ENCODE data around the gene SRP68.
A peak's percentile ranks its signal among the peaks of the same experiment; 100 is the strongest.

Gene SRP68

DNA sequence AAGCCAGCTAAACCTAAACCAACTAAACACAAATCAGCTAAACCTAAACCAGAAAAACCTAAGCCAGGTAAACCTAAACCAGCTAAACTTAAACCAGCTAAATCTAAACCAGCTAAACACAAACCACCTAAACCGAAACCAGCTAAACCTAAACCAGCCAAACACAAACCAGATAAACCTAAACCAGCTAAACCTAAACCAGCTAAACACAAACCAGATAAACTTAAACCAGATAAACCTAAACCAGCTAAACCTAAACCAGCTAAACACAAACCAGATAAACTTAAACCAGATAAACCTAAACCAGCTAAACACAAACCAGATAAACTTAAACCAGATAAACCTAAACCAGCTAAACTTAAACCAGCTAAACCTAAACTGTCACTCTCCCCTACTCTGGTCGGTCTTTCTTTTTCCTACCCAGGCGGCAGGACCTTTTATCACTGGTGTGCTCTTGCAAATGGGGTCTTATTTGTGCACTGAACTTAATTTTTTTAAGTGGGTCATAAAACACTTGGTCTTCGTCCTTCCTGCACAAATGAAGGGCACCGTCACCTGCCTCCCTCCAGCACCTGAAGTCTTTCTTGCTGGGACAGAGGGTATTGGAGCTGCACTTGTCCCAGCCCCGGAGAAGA is 52.4 kb downstream of the SRP68 start:
- DNase-seq (ENCODE audit: low spot score) (no peak), FAIRE-seq (no peak)

GRCh38 chr17:76018801-76019200 is 53.5 kb downstream of the SRP68 start:
- DNase-seq (ENCODE audit: low spot score) (no peak), FAIRE-seq (no peak)

GRCh38 chr17:76018340-76018680 is 54.0 kb downstream of the SRP68 start:
- FAIRE-seq: no peak
- no peak for DNase-seq (ENCODE audit: low spot score)

DNA sequence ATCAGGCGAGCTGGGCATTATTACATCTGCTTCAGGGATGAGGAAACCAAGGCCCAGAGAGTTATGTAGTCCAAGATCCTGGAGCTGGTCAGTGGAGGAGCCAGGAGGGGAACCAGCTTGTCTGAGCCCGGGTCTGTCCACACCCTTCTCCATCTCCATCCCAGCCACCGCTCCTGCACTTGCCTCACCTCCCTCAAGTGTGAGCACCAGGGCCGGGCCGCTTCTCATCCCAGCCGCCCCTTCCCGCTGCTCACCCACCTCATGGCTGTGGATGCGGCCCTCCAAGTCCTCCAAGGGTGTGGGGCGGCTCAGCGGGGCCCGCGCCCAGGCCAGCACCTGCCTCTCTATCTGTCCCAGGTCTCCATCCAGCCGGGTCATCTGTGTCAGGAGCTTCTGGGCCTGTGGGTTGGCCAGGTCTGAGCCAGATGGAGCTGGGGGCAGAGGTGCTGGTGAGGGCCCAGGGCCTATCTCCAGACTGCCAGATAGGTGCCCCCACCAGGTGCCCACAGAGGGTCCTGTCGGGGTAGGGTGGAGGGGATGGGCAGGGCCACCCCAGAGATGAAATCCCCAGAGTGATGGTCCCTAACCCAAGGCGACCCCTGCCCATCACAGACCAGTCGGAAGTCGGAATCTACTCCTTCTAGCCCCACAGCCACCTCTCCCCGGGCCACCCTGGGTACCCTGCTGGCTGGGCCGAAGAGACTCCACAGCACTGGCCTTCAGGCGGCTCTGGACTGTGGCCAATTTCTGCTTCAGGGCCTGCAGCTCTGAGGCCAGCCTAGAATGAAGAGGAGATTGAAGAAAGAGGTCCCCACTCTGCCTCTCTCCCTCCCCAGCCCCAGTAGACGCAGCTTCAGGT is 54.6 kb downstream of the SRP68 start:
- FAIRE-seq (no peak), DNase-seq (ENCODE audit: low spot score) (no peak)

DNA sequence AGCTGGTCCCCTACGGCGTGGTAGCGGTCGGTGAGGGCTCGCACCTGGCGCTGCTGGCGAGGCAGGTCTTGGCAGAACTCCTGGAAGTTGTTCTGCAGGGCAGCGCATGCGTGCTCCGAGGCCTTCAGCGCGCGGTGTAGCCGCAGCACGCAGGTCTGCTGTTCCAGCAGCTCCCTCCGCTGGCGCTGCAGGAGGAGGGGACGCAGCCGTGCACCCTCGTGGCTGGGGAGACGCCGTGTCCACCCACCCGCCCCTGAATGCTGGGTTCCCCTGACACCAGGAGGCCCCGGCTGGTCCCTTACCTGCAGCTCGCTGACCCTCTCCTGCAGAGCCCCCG is 57.4 kb downstream of the SRP68 start:
- no peak for FAIRE-seq
- no peak for DNase-seq (ENCODE audit: low spot score)

DNA sequence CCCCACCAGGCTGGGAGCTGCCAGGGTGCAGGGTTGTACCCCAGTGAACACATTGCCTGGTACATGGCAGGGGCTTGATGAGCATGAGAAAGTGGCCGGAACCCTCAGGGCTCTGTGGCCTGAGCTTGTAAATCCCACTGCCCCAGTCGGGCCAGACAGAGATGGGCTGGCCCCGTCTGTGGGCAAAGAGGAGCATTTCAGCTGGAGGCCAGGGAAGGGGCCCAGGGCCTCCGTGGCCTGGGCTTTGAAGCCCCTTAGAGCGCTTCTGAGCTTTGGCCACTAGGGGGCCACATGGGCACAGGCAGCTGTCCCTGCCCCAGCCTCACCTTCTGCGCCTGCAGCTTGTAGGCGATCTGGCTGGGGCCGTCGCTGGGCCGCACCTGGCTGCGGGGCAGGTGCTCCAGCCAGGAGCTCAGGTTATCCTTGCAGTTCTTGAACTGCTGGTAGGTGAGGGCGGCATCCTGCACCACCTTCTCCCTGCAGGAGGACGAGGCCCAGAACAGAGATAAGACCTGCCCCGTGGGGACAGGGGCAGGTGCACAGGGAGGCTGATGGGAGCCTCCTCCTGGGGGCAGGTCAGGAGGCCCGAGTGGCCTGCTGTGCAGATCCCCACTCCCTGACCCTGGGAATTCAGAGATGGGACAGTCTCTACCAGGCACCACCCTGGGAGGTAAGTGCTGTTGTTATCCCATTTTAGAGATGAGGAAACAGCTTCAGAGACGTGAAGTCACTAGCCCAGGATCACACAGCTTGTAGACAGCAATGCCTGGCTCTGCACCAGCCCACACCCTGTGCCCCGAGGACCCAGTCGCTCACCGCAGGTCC is 58.0 kb downstream of the SRP68 start:
- DNase-seq (ENCODE audit: low spot score): peak; percentile 23
- no peak for FAIRE-seq

GRCh38 chr17:76013377-76013932 is 58.9 kb downstream of the SRP68 start:
- no peak for FAIRE-seq

DNA sequence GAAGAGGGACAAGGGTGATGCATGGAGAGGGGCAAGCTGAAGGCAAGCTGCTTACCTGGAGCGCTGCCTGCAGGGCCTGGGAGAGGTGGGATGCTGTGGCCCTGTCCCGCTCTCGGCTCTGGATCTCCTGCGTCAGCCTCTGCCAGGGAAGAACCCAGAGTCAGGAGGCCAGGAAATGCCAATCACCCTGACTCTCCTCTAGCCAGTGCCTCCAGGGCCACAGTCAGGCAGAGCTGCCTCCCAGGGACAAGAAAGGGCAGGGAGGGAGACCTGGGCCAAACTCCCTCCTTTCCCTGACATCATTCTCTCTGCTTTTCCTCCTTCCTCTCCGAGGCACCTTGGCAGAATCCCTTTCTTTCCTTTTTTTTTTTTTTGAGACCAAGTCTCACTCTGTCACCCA is 60.4 kb downstream of the SRP68 start:
- no peak for DNase-seq (ENCODE audit: low spot score)
- FAIRE-seq: no peak

More at GRCh38 chr17:76013377-76013932, 58.9 kb downstream of the SRP68 start:
- DNase-seq (ENCODE audit: low spot score): no peak

GRCh38 chr17:76009969-76010661 is 62.2 kb downstream of the SRP68 start:
- DNase-seq (ENCODE audit: low spot score) (no peak), FAIRE-seq (no peak)

- no peak for FAIRE-seq
- no peak for DNase-seq (ENCODE audit: low spot score)
These were observed 62.9 kb downstream of the SRP68 start for GRCh38 chr17:76009447-76009846.

- no peak for DNase-seq (ENCODE audit: low spot score)
- no peak for FAIRE-seq
These were observed 63.5 kb downstream of the SRP68 start for GRCh38 chr17:76008630-76009425.

DNA sequence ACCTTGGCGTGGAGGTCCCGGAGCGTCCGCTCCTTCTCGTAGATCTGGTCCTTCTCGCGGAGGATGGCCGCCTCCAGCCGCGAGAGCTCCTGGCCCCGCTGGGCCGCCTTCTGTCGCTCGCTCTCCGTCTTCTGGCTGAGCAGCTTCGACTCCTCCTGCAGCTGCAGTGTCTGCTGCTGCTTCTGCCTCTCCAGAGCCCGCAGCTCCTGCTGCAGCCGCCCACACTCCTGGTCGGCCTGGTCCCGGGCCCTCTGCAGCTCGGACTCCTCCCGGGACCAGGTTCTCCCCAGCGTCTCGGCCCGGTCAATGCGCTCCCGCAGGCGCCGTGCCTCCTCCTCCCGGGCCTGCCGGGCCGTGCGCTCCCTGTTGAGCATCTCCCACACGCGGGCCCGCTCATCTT is 64.1 kb downstream of the SRP68 start:
- DNase-seq (ENCODE audit: low spot score): no peak
- no peak for FAIRE-seq

GRCh38 chr17:76007850-76008165 is 64.5 kb downstream of the SRP68 start:
- DNase-seq (ENCODE audit: low spot score) (no peak), FAIRE-seq (no peak)

- FAIRE-seq (no peak), DNase-seq (ENCODE audit: low spot score) (no peak)
These were observed 65.0 kb downstream of the SRP68 start for GRCh38 chr17:76007131-76007849.

DNA sequence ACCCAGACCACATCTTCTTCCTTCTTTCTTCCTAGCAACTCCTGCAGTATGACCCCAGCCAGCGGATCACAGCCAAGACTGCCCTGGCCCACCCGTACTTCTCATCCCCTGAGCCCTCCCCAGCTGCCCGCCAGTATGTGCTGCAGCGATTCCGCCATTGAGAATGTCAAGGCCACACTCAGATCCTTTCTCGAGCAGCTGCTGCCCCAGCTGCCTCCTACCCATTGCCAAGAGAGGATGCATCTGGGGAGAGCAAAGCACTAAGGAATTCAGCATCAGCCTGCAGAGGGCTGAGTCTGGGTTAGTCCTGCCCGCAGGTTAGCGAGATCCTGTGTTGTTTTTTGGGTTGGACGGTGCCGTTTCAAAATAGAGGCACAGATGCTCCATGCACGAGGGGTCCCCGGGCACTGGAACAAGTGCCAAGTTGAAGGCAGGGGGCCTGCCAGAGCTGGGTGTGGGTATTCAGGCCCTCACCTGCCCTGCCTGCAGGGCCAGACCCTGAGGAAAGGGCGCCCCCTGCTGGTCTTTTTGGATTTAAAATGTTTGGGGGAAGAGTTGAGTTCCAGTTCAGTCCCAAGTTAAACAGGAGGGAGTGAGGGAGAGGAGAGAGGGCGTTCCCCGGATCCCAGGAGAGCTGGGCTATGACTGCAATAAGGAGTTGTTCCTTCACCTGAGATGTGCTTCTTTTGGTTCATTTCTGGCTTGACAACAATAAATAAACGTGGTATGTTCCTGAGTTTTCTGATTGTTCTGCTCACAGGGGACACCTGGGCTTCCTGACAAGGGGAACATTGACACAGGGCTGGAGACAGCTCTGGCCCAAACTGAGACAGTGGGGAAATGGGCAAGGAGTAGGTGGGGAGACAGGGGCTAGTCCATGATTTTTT is 66.8 kb downstream of the SRP68 start:
- no peak for FAIRE-seq
- peak; percentile 40 for DNase-seq (ENCODE audit: low spot score)

DNA sequence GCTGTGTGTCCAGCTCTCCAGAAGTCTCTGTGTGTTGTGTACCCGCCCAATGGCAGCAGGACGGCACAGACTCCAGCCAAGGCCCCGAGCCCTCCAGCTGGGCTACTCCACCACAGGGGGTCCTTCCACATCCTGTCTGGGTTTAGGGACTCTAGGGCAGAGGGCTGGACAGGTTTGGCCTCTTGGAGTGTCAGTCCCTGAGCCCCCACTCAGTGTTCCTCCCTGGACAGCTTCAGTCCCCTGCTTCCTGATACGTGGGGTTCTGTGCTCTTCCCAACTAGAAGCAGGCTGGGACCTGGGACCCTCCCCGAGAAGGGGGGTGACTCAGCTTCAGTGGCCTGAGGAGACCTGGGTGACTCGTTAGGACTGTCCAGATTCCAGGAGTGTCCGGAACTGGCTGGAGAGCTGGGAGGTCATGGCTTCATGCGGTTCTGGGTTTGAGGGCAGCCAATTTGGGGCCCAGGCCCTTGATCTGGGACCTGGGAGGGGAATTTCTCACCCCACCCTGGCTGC is 67.5 kb downstream of the SRP68 start:
- FAIRE-seq (no peak), DNase-seq (ENCODE audit: low spot score) (peak; percentile 15)

DNA sequence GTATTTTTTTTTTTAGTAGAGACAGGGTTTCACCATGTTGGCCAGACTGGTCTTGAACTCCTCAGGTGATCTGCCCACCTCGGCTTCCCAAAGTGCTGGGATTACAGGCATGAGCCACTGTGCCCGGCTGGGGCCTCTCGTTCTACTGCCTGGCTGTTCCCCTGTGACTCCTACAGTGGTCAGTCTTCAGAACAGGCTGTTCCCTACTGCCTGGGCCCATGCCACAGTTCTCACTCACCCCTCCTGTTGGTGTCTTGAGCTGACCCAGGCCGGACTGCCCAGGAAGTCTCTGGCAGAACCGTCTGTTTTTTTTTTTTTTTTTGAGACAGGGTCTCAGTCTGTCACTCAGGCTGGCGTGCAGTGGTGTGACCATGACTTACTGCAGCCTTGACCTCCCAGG is 68.4 kb downstream of the SRP68 start:
- no peak for DNase-seq (ENCODE audit: low spot score)
- no peak for FAIRE-seq

DNA sequence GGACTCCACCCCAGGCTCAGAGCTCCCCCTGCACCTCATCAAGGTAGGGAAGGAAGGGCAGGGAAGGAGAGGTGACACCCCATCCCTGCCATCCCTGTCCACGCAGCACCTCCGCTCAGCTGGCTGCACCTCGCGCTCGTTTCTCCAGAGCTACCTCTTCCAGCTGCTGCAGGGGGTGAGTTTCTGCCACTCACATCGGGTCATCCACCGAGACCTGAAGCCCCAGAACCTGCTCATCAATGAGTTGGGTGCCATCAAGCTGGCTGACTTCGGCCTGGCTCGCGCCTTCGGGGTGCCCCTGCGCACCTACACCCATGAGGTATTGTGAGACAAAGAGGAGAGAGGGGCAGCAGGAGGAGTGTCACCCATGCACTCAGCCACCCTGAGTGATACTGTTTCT is 70.2 kb downstream of the SRP68 start:
- FAIRE-seq (no peak), DNase-seq (ENCODE audit: low spot score) (no peak)
